WTC11 (cell line): Measurements from ENCODE around the gene CLASP1. TPM values are rescaled to one million over a fixed set of nuclear protein-coding genes. Genes with fewer than 3 reads are reported as not detected.

Source experiments
- ATAC-seq: fragments of 200-7000 bp; cut with Tn5 transposase; 2 replicates; pipeline ENCODE4 v1.10.0; 2021; ENCODE audit warnings: mild to moderate bottlenecking, moderate library complexity
- CTCF ChIA-PET: fragments of 300-600 bp; sonication (Branson Sonifier 250); formaldehyde crosslinking; loops from one replicate; lab custom pipeline; 2021; ENCODE audit warnings: antibody characterized with exemption; lab: Charles Lee
- POLR2A ChIA-PET: fragments of 350-600 bp; sonication (Branson Sonifier 250); formaldehyde crosslinking; loops from one replicate; lab custom pipeline; 2021; ENCODE audit warnings: antibody characterized with exemption; lab: Charles Lee
- DNase-seq: peaks from one replicate; pipeline ENCODE4 v3.0.0; 2021; ENCODE audit warnings: low spot score
- H3K27ac Mint-ChIP-seq: 2 replicates; pipeline ENCODE4 v1.8.0; 2021; ENCODE audit warnings: mixed read lengths
- H3K27me3 Mint-ChIP-seq: 2 replicates; pipeline ENCODE4 v1.8.0; 2021; ENCODE audit warnings: low read depth, mild to moderate bottlenecking, moderate library complexity, mixed read lengths
- H3K36me3 Mint-ChIP-seq: 2 replicates; pipeline ENCODE4 v1.8.0; 2021; ENCODE audit warnings: mixed read lengths
- H3K4me1 Mint-ChIP-seq: 2 replicates; pipeline ENCODE4 v1.8.0; 2022; ENCODE audit warnings: mixed read lengths
- H3K4me3 Mint-ChIP-seq: 2 replicates; pipeline ENCODE4 v1.8.0; 2021; ENCODE audit warnings: mild to moderate bottlenecking, moderate library complexity, mixed read lengths
- H3K9me3 Mint-ChIP-seq: 2 replicates; pipeline ENCODE4 v1.8.0; 2021; ENCODE audit warnings: mixed read lengths
- CBFB ChIP-seq: sonication (generic); formaldehyde crosslinking; IDR thresholded peaks from 2 replicates; pipeline ENCODE4 v1.8.1; 2022; ENCODE audit warnings: mild to moderate bottlenecking, low read depth, missing genetic modification reagents
- ESRRA ChIP-seq: sonication (generic); formaldehyde crosslinking; IDR thresholded peaks from 2 replicates; pipeline ENCODE4 v1.8.1; 2022; ENCODE audit warnings: mild to moderate bottlenecking, missing genetic modification reagents, borderline replicate concordance
- ETV6 ChIP-seq: sonication (generic); formaldehyde crosslinking; IDR thresholded peaks from 2 replicates; pipeline ENCODE4 v1.8.1; 2022; ENCODE audit warnings: mild to moderate bottlenecking, missing genetic modification reagents
- FOXK1 ChIP-seq: sonication (generic); formaldehyde crosslinking; IDR thresholded peaks from 2 replicates; pipeline ENCODE4 v1.8.0; 2022; ENCODE audit warnings: mild to moderate bottlenecking, moderate library complexity, missing genetic modification reagents
- GABPB1 ChIP-seq: sonication (generic); formaldehyde crosslinking; IDR thresholded peaks from 2 replicates; pipeline ENCODE4 v1.8.1; 2023; ENCODE audit warnings: mild to moderate bottlenecking, missing genetic modification reagents
- GRHL2 ChIP-seq: fragments of 250-450 bp; sonication (Bioruptor Pico); IDR thresholded peaks from 2 replicates; pipeline ENCODE4 v1.8.0; 2022; ENCODE audit warnings: mild to moderate bottlenecking, moderate library complexity; ENCODE audit not compliant: insufficient replicate concordance, severe bottlenecking
- GTF2I ChIP-seq: fragments of 250-450 bp; sonication (Bioruptor Pico); conservative IDR thresholded peaks from 2 replicates; pipeline ENCODE4 v1.4.0; 2021; ENCODE audit warnings: mild to moderate bottlenecking
- HMGA2 ChIP-seq: fragments of 250-450 bp; sonication (Bioruptor Pico); IDR thresholded peaks from 2 replicates; pipeline ENCODE4 v1.4.0; 2021; ENCODE audit warnings: mild to moderate bottlenecking, moderate library complexity
- JUN ChIP-seq: sonication (generic); formaldehyde crosslinking; IDR thresholded peaks from 2 replicates; pipeline ENCODE4 v1.8.0; 2023; ENCODE audit warnings: mild to moderate bottlenecking, missing genetic modification reagents
- KAT7 ChIP-seq: sonication (generic); formaldehyde crosslinking; IDR thresholded peaks from 2 replicates; pipeline ENCODE4 v1.8.1; 2023; ENCODE audit warnings: missing genetic modification reagents, mild to moderate bottlenecking, borderline replicate concordance
- NFATC4 ChIP-seq: fragments of 250-450 bp; sonication (Bioruptor Pico); IDR thresholded peaks from 2 replicates; pipeline ENCODE4 v1.9.0; 2021; ENCODE audit warnings: mild to moderate bottlenecking
- NFYB ChIP-seq: sonication (generic); formaldehyde crosslinking; conservative IDR thresholded peaks from 2 replicates; pipeline ENCODE4 v1.8.0; 2022; ENCODE audit warnings: low read depth, missing genetic modification reagents
- NR3C1 ChIP-seq: sonication (generic); formaldehyde crosslinking; conservative IDR thresholded peaks from 2 replicates; pipeline ENCODE4 v1.8.1; 2023; ENCODE audit warnings: low read depth, mild to moderate bottlenecking, missing genetic modification reagents
- RELA ChIP-seq: sonication (generic); formaldehyde crosslinking; IDR thresholded peaks from 2 replicates; pipeline ENCODE4 v1.8.1; 2022; ENCODE audit warnings: missing genetic modification reagents, mild to moderate bottlenecking, borderline replicate concordance
- SMAD3 ChIP-seq: sonication (generic); formaldehyde crosslinking; IDR thresholded peaks from 2 replicates; pipeline ENCODE4 v1.8.0; 2022; ENCODE audit warnings: missing genetic modification reagents, mild to moderate bottlenecking, borderline replicate concordance
- ZNF232 ChIP-seq: sonication (generic); formaldehyde crosslinking; IDR thresholded peaks from 2 replicates; pipeline ENCODE4 v1.8.0; 2022; ENCODE audit warnings: mild to moderate bottlenecking, missing genetic modification reagents
- ZNF423 ChIP-seq: fragments of 250-450 bp; sonication (Bioruptor Pico); IDR thresholded peaks from 2 replicates; pipeline ENCODE4 v2.1.2; 2022; ENCODE audit warnings: mild to moderate bottlenecking, moderate library complexity
- total RNA-seq: library from RNA; stranded (reverse); gene quantifications from 3 replicates; pipeline ENCODE4 v1.2.3, GENCODE V29; 2021
- TF ChIP-seq, protein P1 (sequence below): sonication (generic); formaldehyde crosslinking; IDR thresholded peaks from 2 replicates; pipeline ENCODE4 v1.8.1; 2022; ENCODE audit warnings: mild to moderate bottlenecking, moderate library complexity, missing genetic modification reagents
- TF ChIP-seq, protein P2 (sequence below): sonication (generic); formaldehyde crosslinking; IDR thresholded peaks from 2 replicates; pipeline ENCODE4 v1.8.1; 2023; ENCODE audit warnings: mild to moderate bottlenecking, missing genetic modification reagents
- TF ChIP-seq, protein P3 (sequence below): sonication (generic); formaldehyde crosslinking; IDR thresholded peaks from 2 replicates; pipeline ENCODE4 v1.8.1; 2022; ENCODE audit warnings: missing genetic modification reagents, borderline replicate concordance
- TF ChIP-seq, protein P4 (sequence below): sonication (generic); formaldehyde crosslinking; IDR thresholded peaks from 2 replicates; pipeline ENCODE4 v1.8.1; 2023; ENCODE audit warnings: mild to moderate bottlenecking, missing genetic modification reagents
- TF ChIP-seq, protein P5 (sequence below): fragments of 250-450 bp; sonication (Bioruptor Pico); IDR thresholded peaks from 2 replicates; pipeline ENCODE4 v1.8.0; 2021; ENCODE audit warnings: mild to moderate bottlenecking

The CLASP1 gene
- total RNA-seq, 1 experiment from 2014 or later = 50.0 TPM

DNA sequence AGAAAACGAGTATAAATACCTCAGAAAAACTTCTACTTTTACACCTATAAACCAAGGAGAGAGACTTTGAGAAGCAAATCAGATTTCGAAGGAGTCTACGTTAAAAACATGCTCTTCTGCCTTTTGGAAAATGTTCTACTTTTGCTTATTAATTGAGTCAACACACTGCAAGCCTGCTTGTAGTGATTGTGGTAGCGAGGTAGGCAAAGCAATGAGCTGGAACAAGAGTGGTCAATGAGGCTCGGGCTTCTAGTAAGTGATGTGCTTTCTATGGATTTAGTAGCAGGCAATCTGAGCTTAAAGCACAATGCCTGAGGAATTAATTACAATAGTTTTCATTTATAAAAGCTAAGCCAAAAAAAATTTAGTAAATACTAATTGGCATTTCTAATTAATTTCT is 260.9 kb downstream of the CLASP1 start (continued):
- TF ChIP-seq, protein P1, sequence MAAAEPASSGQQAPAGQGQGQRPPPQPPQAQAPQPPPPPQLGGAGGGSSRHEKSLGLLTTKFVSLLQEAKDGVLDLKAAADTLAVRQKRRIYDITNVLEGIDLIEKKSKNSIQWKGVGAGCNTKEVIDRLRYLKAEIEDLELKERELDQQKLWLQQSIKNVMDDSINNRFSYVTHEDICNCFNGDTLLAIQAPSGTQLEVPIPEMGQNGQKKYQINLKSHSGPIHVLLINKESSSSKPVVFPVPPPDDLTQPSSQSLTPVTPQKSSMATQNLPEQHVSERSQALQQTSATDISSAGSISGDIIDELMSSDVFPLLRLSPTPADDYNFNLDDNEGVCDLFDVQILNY = no peak
- TF ChIP-seq ESRRA (no peak), NFATC4 (CRISPR knock-in tag) (no peak), JUN (CRISPR knock-in tag) (no peak), GTF2I (CRISPR knock-in tag) (no peak), NFYB (CRISPR knock-in tag) (no peak)

DNA sequence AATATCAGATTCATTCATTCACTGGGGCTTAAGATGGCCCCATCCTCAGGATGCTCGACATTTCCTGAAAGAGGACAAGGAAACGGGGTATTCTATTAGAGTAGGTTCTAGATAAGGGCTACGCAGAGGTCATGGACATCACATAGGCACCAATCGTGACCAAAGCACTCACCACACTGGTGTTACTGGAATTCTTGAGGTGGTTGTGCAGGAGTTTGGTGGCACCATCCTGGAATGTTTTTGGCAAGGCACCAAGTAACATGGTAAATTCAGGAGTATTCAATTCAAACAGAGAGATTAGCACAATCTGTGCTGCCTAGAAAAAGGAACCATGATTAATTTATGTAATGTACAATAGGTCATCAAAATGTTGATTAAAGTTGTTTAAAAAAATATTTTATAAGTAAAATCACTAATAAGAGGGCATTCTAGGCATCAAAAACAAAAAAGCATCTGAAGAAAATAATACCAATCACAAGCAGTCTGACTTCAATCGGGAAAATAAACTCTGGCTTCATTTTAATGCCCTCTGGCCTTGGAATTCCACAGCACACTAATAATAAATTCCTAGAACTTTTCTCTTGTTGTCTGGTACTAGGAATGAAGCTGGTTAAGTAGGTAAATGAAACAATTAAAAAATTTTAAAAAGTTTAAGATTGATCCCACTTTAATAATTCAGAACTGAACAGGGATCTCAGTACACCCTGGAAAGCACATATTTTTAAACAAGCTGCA is 261.5 kb downstream of the CLASP1 start:
- H3K4me3 Mint-ChIP-seq = no peak overlapping the region
- no peaks in the 10 kb centered on the region for H3K9me3 Mint-ChIP-seq
- ChIA-PET POLR2A (no interaction called here), CTCF (interaction anchor here (0.9 to 1.0 kb wide), 2 partner anchors 15 to 302 kb away, joined by 3 to 4 read pairs; no protein-coding TSS in a partner anchor)
- H3K27me3 Mint-ChIP-seq = no peaks in the 10 kb centered on the region
- TF ChIP-seq KAT7 (CRISPR knock-in tag) (no peak), GRHL2 (CRISPR knock-in tag) (no peak), ZNF423 (CRISPR knock-in tag) (no peak), SMAD3 (CRISPR knock-in tag) (no peak), HMGA2 (CRISPR knock-in tag) (no peak), CBFB (no peak), ESRRA (no peak), RELA (CRISPR knock-in tag) (no peak), ETV6 (CRISPR knock-in tag) (no peak), NR3C1 (CRISPR knock-in tag) (no peak), GABPB1 (no peak), FOXK1 (no peak), ZNF232 (no peak)
- TF ChIP-seq, protein P2, sequence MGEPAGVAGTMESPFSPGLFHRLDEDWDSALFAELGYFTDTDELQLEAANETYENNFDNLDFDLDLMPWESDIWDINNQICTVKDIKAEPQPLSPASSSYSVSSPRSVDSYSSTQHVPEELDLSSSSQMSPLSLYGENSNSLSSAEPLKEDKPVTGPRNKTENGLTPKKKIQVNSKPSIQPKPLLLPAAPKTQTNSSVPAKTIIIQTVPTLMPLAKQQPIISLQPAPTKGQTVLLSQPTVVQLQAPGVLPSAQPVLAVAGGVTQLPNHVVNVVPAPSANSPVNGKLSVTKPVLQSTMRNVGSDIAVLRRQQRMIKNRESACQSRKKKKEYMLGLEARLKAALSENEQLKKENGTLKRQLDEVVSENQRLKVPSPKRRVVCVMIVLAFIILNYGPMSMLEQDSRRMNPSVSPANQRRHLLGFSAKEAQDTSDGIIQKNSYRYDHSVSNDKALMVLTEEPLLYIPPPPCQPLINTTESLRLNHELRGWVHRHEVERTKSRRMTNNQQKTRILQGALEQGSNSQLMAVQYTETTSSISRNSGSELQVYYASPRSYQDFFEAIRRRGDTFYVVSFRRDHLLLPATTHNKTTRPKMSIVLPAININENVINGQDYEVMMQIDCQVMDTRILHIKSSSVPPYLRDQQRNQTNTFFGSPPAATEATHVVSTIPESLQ (CRISPR knock-in tag) = no peak
- TF ChIP-seq, protein P3, sequence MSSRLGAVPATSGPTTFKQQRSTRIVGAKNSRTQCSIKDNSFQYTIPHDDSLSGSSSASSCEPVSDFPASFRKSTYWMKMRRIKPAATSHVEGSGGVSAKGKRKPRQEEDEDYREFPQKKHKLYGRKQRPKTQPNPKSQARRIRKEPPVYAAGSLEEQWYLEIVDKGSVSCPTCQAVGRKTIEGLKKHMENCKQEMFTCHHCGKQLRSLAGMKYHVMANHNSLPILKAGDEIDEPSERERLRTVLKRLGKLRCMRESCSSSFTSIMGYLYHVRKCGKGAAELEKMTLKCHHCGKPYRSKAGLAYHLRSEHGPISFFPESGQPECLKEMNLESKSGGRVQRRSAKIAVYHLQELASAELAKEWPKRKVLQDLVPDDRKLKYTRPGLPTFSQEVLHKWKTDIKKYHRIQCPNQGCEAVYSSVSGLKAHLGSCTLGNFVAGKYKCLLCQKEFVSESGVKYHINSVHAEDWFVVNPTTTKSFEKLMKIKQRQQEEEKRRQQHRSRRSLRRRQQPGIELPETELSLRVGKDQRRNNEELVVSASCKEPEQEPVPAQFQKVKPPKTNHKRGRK (CRISPR knock-in tag) = no peak
- TF ChIP-seq, protein P4, sequence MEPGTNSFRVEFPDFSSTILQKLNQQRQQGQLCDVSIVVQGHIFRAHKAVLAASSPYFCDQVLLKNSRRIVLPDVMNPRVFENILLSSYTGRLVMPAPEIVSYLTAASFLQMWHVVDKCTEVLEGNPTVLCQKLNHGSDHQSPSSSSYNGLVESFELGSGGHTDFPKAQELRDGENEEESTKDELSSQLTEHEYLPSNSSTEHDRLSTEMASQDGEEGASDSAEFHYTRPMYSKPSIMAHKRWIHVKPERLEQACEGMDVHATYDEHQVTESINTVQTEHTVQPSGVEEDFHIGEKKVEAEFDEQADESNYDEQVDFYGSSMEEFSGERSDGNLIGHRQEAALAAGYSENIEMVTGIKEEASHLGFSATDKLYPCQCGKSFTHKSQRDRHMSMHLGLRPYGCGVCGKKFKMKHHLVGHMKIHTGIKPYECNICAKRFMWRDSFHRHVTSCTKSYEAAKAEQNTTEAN (CRISPR knock-in tag) = no peak
- TF ChIP-seq, protein P5, sequence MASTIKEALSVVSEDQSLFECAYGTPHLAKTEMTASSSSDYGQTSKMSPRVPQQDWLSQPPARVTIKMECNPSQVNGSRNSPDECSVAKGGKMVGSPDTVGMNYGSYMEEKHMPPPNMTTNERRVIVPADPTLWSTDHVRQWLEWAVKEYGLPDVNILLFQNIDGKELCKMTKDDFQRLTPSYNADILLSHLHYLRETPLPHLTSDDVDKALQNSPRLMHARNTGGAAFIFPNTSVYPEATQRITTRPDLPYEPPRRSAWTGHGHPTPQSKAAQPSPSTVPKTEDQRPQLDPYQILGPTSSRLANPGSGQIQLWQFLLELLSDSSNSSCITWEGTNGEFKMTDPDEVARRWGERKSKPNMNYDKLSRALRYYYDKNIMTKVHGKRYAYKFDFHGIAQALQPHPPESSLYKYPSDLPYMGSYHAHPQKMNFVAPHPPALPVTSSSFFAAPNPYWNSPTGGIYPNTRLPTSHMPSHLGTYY = no peak
- ATAC-seq (no peak), DNase-seq (no peak)
- no peaks in the 10 kb centered on the region for H3K4me1 Mint-ChIP-seq
- H3K27ac Mint-ChIP-seq = no peak overlapping the region
- H3K36me3 Mint-ChIP-seq = peaks cover 30% of the 10 kb centered on the region
